ENCODE results near the gene TMEM223. TPM values are rescaled to one million over a fixed set of nuclear protein-coding genes. Genes with fewer than 3 reads are reported as not detected.

TMEM223 gene
- total RNA-seq, 1 experiment from 2014 or later: 22.6 TPM

GRCh38 chr11:62774407-62774806 is 17.4 kb downstream of the TMEM223 start:
- H3K36me3 ChIP-seq (ENCODE audit: low read depth): 0 out of 2 replicates have a peak, but pooled peaks cover 6% of the 10 kb centered on the region
- no peaks in the 10 kb centered on the region for H3K9me2 ChIP-seq (ENCODE audit: insufficient read depth)
- H3K27ac ChIP-seq: no peak overlapping the region
- no peak for DNase-seq
- no peak for TF ChIP-seq CTCF (conservative IDR thresholded peaks at IDR 0.05)
- TF ChIP-seq EZH2 (IDR thresholded peaks at IDR 0.05; ENCODE audit: low read depth): no peak
- H3K79me2 ChIP-seq (ENCODE audit: low read depth): peaks cover 23% of the 10 kb centered on the region
- H3K4me2 ChIP-seq: no peak overlapping the region
- no peak overlapping the region for H2AFZ ChIP-seq
- H4K20me1 ChIP-seq (ENCODE audit: insufficient read depth): no peaks in the 10 kb centered on the region
- intact Hi-C loops (cut with micrococcal nuclease; ENCODE audit: unreplicated experiment): no loop called here
- ChIA-PET POLR2A (ENCODE audit: unreplicated experiment) (no interaction called here), CTCF (interaction anchor here (0.6 to 1.4 kb wide), 2 partner anchors 12 to 1002 kb away, joined by 4 to 18 read pairs; no protein-coding TSS in a partner anchor)
- H3K27me3 ChIP-seq (ENCODE audit: insufficient read depth, low read depth): no peaks in the 10 kb centered on the region
- H3K4me1 ChIP-seq (replicated peaks; ENCODE audit: insufficient read depth): peaks cover 14% of the 10 kb centered on the region
- H3K4me3 ChIP-seq: no peak overlapping the region
- no TSS peak for BruUV-seq (replicated peaks)
- H3K9me3 ChIP-seq (ENCODE audit: insufficient read depth, low read depth): no peaks in the 10 kb centered on the region
- peaks cover 31% of the 10 kb centered on the region for H3F3A ChIP-seq (ENCODE audit: insufficient read depth, low read depth)

GRCh38 chr11:62771144-62772021 is 20.4 kb downstream of the TMEM223 start, which contains the start of gene TAF6L:
Gene TAF6L, plus strand, starts transcription at chr11:62771396. Its CDS starts 4,388 bp downstream, at chr11:62775784.
- DNase-seq: peak; percentile 95 to 97

More at GRCh38 chr11:62771144-62772021, 20.4 kb downstream of the TMEM223 start, which contains the start of gene TAF6L:
- Histone ChIP-seq H2AFZ (peak within 1 kb of the TSS; percentile 85), H3K4me3 (peak within 1 kb of the TSS; percentile 59), H3F3A (ENCODE audit: insufficient read depth, low read depth) (peaks cover 52% of the 10 kb centered on the region), H4K20me1 (ENCODE audit: insufficient read depth) (no peaks in the 10 kb centered on the region), H3K27ac (peak within 1 kb of the TSS; percentile 77), H3K27me3 (ENCODE audit: insufficient read depth, low read depth) (no peaks in the 10 kb centered on the region), H3K9me2 (ENCODE audit: insufficient read depth) (no peaks in the 10 kb centered on the region), H3K4me1 (replicated peaks; ENCODE audit: insufficient read depth) (peaks cover 14% of the 10 kb centered on the region), H3K4me2 (peak within 1 kb of the TSS; percentile 84), H3K79me2 (ENCODE audit: low read depth) (peaks cover 23% of the 10 kb centered on the region), H3K9me3 (ENCODE audit: insufficient read depth, low read depth) (no peaks in the 10 kb centered on the region), H3K36me3 (ENCODE audit: low read depth) (0 out of 2 replicates have a peak, but pooled peaks cover 13% of the 10 kb centered on the region)
- intact Hi-C loops (cut with micrococcal nuclease; ENCODE audit: unreplicated experiment): loop anchor here (1.0 kb wide), 1 partner anchor 43 kb away; the partner anchor contains the start of gene TTC9C
- TF ChIP-seq EZH2 (IDR thresholded peaks at IDR 0.05; ENCODE audit: low read depth): no peak
- TF ChIP-seq CTCF (conservative IDR thresholded peaks at IDR 0.05): no peak
- POLR2A ChIA-PET (ENCODE audit: unreplicated experiment): interaction anchor here (0.5 to 1.2 kb wide), 16 partner anchors 10 to 1968 kb away, joined by 3 to 38 read pairs (median 4); partner anchors contain the start of genes C11orf98, CSKMT, GANAB and HNRNPUL2
- CTCF ChIA-PET: interaction anchor here (0.5 to 1.8 kb wide), 4 partner anchors 15 to 103 kb away, joined by 4 to 7 read pairs (median 5); partner anchors contain the start of gene ZBTB3
- TSS peak; percentile 27 for BruUV-seq (replicated peaks)
